Testis (tissue), 2 donors: ENCODE results near the gene PEX11A.

Experiments used
- POLR2A ChIP-seq: fragments of 450-650 bp; IDR thresholded peaks from one replicate; pipeline ENCODE4 v1.6.1; 2017; ENCODE audit warnings: antibody characterized with exemption, mild to moderate bottlenecking, moderate library complexity
- TF ChIP-seq, protein P1 (sequence below), 3 experiments: fragments of 450-650 bp in 2 of 3; fragments of 200-600 bp in 1 of 3; sonication (generic) in 1 of 3; IDR thresholded peaks; one replicate each; pipeline ENCODE4 v1.5.1; 2016 to 2019; ENCODE audit warnings: antibody characterized with exemption in 3 of 3, mild to moderate bottlenecking in 2 of 3, moderate library complexity in 1 of 3

- TF ChIP-seq POLR2A = no peak
- TF ChIP-seq, protein P1, sequence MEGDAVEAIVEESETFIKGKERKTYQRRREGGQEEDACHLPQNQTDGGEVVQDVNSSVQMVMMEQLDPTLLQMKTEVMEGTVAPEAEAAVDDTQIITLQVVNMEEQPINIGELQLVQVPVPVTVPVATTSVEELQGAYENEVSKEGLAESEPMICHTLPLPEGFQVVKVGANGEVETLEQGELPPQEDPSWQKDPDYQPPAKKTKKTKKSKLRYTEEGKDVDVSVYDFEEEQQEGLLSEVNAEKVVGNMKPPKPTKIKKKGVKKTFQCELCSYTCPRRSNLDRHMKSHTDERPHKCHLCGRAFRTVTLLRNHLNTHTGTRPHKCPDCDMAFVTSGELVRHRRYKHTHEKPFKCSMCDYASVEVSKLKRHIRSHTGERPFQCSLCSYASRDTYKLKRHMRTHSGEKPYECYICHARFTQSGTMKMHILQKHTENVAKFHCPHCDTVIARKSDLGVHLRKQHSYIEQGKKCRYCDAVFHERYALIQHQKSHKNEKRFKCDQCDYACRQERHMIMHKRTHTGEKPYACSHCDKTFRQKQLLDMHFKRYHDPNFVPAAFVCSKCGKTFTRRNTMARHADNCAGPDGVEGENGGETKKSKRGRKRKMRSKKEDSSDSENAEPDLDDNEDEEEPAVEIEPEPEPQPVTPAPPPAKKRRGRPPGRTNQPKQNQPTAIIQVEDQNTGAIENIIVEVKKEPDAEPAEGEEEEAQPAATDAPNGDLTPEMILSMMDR (IDR thresholded peaks at IDR 0.05) = peak in 1 of 3 experiments; percentile 11
These were observed 17.4 kb downstream of the PEX11A start for GRCh38 chr15:89673165-89673512.
